Smooth muscle cell (in vitro differentiated cells): Measurements from ENCODE around the gene XYLT1. TPM values are rescaled to one million over a fixed set of nuclear protein-coding genes. Genes with fewer than 3 reads are reported as not detected.

Source experiments
- DNase-seq: peaks from one replicate; lab custom pipeline; 2025; ENCODE audit not compliant: unreplicated experiment; lab: John Stamatoyannopoulos, UW
- H2AFZ ChIP-seq: fragments of 200-600 bp; sonication (generic); 2 replicates; pipeline ENCODE4 v1.6.0; 2016; ENCODE audit warnings: antibody characterized with exemption, low read depth, mild to moderate bottlenecking
- H3F3A ChIP-seq: fragments of 200-600 bp; sonication (generic); 2 replicates; pipeline ENCODE4 v1.6.0; 2017; ENCODE audit warnings: antibody characterized with exemption, low read depth
- H3K27ac ChIP-seq: fragments of 200-600 bp; sonication (generic); 2 replicates; pipeline ENCODE4 v1.5.1; 2016; ENCODE audit warnings: low read depth, mild to moderate bottlenecking
- H3K27me3 ChIP-seq: fragments of 200-600 bp; sonication (generic); 2 replicates; pipeline ENCODE4 v1.6.1; 2016; ENCODE audit warnings: low read depth, mild to moderate bottlenecking
- H3K36me3 ChIP-seq: fragments of 200-600 bp; sonication (generic); 2 replicates; pipeline ENCODE4 v1.5.1; 2016; ENCODE audit warnings: low read depth
- H3K4me1 ChIP-seq: fragments of 200-600 bp; sonication (generic); 2 replicates; pipeline ENCODE4 v1.5.1; 2016; ENCODE audit warnings: low read depth
- H3K4me2 ChIP-seq: fragments of 200-600 bp; sonication (generic); 2 replicates; pipeline ENCODE4 v1.6.0; 2016; ENCODE audit warnings: mild to moderate bottlenecking
- H3K4me3 ChIP-seq: fragments of 200-600 bp; sonication (generic); 2 replicates; pipeline ENCODE4 v1.5.1; 2016; ENCODE audit warnings: mild to moderate bottlenecking
- H3K79me2 ChIP-seq: fragments of 200-600 bp; sonication (generic); 2 replicates; pipeline ENCODE4 v1.6.0; 2016; ENCODE audit warnings: low read depth, mild to moderate bottlenecking
- H3K9ac ChIP-seq: fragments of 200-600 bp; sonication (generic); 2 replicates; pipeline ENCODE4 v1.6.0; 2016; ENCODE audit warnings: low read depth
- H3K9me3 ChIP-seq: fragments of 200-600 bp; sonication (generic); replicated peaks from 2 replicates; pipeline ENCODE4 v1.5.1; 2016; ENCODE audit warnings: low read depth
- H4K20me1 ChIP-seq: fragments of 200-600 bp; sonication (generic); 2 replicates; pipeline ENCODE4 v1.6.0; 2016; ENCODE audit warnings: low read depth
- CTCF ChIP-seq: fragments of 200-600 bp; sonication (generic); IDR thresholded peaks from 2 replicates; pipeline ENCODE4 v1.5.1; 2017; ENCODE audit warnings: borderline replicate concordance, mild to moderate bottlenecking, antibody characterized with exemption; ENCODE audit not compliant: insufficient read depth, poor library complexity, severe bottlenecking
- whole genome bisulfite sequencing: methylation state at CpG from one replicate; pipeline ENCODE4 v1.1.7; 2016; ENCODE audit warnings: low lambda C conversion rate; 5-methylcytosine and 5-hydroxymethylcytosine counted together
- polyA plus RNA-seq: library from polyadenylated mRNA; unstranded; fragments of >200 nt; fragmentation: Nextera tagmentation; extraction: Ambion mirVana; gene quantifications from 2 replicates; pipeline ENCODE4 v1.2.1, GENCODE V29; 2016
- total RNA-seq: library from RNA; depleted of rRNA; stranded (reverse); fragments of >200 nt; gene quantifications from 2 replicates; pipeline ENCODE4 v1.2.3, GENCODE V29; 2014

XYLT1 gene
- total and polyA plus RNA-seq, 2 experiments from 2014 or later: 9.5 to 19.9 TPM

GRCh38 chr16:17072104-17072503, 398.7 kb downstream of the XYLT1 start:
- H3K9ac ChIP-seq: no peak overlapping the region
- TF ChIP-seq CTCF: no peak
- DNase-seq: no peak
- H3K27ac ChIP-seq: peak overlapping the region; percentile 44
- H4K20me1 ChIP-seq: no peaks in the 10 kb centered on the region
- 39% methylated on average over 2 of the region's 2 CpGs for WGBS
- peaks cover 7% of the 10 kb centered on the region for H3K4me1 ChIP-seq
- H3K4me3 ChIP-seq: no peak overlapping the region
- no peaks in the 10 kb centered on the region for H3F3A ChIP-seq
- peaks cover 3% of the 10 kb centered on the region for H3K27me3 ChIP-seq
- H3K79me2 ChIP-seq: no peaks in the 10 kb centered on the region
- H2AFZ ChIP-seq: no peak overlapping the region
- H3K36me3 ChIP-seq: no peaks in the 10 kb centered on the region
- no peaks in the 10 kb centered on the region for H3K9me3 ChIP-seq
- no peak overlapping the region for H3K4me2 ChIP-seq

- no peak overlapping the region for H2AFZ ChIP-seq
- H3K9ac ChIP-seq: no peak overlapping the region
- no peaks in the 10 kb centered on the region for H3K36me3 ChIP-seq
- no peak overlapping the region for H3K4me2 ChIP-seq
- H4K20me1 ChIP-seq: no peaks in the 10 kb centered on the region
- no peak for TF ChIP-seq CTCF
- no peaks in the 10 kb centered on the region for H3K79me2 ChIP-seq
- peaks cover 7% of the 10 kb centered on the region for H3K4me1 ChIP-seq
- H3K9me3 ChIP-seq: no peaks in the 10 kb centered on the region
- DNase-seq: no peak
- WGBS: 50% methylated on average over 13 of the region's 16 CpGs
- H3K27me3 ChIP-seq: no peaks in the 10 kb centered on the region
- no peak overlapping the region for H3K27ac ChIP-seq
- H3K4me3 ChIP-seq: no peak overlapping the region
- no peaks in the 10 kb centered on the region for H3F3A ChIP-seq
Observed at GRCh38 chr16:17070882-17071592, 399.7 kb downstream of the XYLT1 start.

GRCh38 chr16:17069681-17070080, 401.1 kb downstream of the XYLT1 start:
- no peaks in the 10 kb centered on the region for H4K20me1 ChIP-seq
- no peaks in the 10 kb centered on the region for H3F3A ChIP-seq
- H3K4me1 ChIP-seq: peaks cover 7% of the 10 kb centered on the region
- no peak for TF ChIP-seq CTCF
- H3K9me3 ChIP-seq: no peaks in the 10 kb centered on the region
- no peaks in the 10 kb centered on the region for H3K79me2 ChIP-seq
- WGBS: 89% methylated on average over 2 of the region's 2 CpGs
- DNase-seq: no peak
- no peak overlapping the region for H3K27ac ChIP-seq
- no peak overlapping the region for H3K9ac ChIP-seq
- no peaks in the 10 kb centered on the region for H3K36me3 ChIP-seq
- H3K4me2 ChIP-seq: no peak overlapping the region
- H3K4me3 ChIP-seq: no peak overlapping the region
- no peak overlapping the region for H2AFZ ChIP-seq
- H3K27me3 ChIP-seq: no peaks in the 10 kb centered on the region

GRCh38 chr16:17068524-17068923, 402.2 kb downstream of the XYLT1 start:
- Histone ChIP-seq H3K36me3 (no peaks in the 10 kb centered on the region), H3K9me3 (no peaks in the 10 kb centered on the region), H3K4me2 (no peak overlapping the region), H3K4me1 (peaks cover 7% of the 10 kb centered on the region), H3K4me3 (no peak overlapping the region), H2AFZ (no peak overlapping the region), H3K27me3 (no peaks in the 10 kb centered on the region), H3K79me2 (no peaks in the 10 kb centered on the region), H4K20me1 (no peaks in the 10 kb centered on the region), H3K27ac (no peak overlapping the region), H3K9ac (no peak overlapping the region), H3F3A (no peaks in the 10 kb centered on the region)
- no peak for DNase-seq
- TF ChIP-seq CTCF: no peak
- WGBS: 97% methylated on average over 3 of the region's 3 CpGs
